Pulmonary artery endothelial cell (primary cell): ENCODE measurements around the gene H2BW2. TPM values are rescaled to one million over a fixed set of nuclear protein-coding genes. Genes with fewer than 3 reads are reported as not detected.
"Not testable (repeated sequence)": the region's sequence is repeated elsewhere in the genome, so short reads cannot be mapped to it uniquely, and the experiment has no call there.

Source experiments
- DNase-seq: peaks from one replicate; pipeline ENCODE4 v3.0.0-alpha.2; 2011; ENCODE audit warnings: low read depth, low spot score
- total RNA-seq: library from RNA; depleted of rRNA; stranded (reverse); fragments of >200 nt; gene quantifications from 2 replicates; pipeline ENCODE4 v1.2.3, GENCODE V29; 2014

H2BW2 gene
- total RNA-seq = not detected in 2 replicates

GRCh38 chrX:104039689-104040505 is at the start of gene H2BW2:
H2BW2 (plus strand) TSS chrX:104039956; CDS start chrX:104039995, 39 bp downstream.
- no peak for DNase-seq

DNA sequence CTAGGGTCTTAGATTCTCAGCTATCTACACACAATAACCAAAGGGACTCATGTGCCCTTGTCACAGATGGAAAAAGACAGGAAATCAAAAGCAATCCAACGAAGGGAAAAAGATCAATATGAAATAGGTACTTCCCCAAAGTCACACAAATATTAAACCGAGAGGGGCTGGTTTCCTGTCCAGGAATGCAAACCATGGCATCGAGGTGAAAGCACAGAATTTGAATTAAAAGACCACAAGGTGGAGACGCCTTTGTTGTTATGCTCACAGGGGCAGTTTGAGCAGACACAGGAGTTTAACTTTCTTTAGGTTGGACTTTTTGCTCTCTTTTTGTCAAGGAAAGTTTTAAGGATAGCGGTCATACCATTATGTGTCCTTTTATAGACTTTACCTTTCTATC is 40.5 kb upstream of the H2BW2 start:
- no peak for DNase-seq

DNA sequence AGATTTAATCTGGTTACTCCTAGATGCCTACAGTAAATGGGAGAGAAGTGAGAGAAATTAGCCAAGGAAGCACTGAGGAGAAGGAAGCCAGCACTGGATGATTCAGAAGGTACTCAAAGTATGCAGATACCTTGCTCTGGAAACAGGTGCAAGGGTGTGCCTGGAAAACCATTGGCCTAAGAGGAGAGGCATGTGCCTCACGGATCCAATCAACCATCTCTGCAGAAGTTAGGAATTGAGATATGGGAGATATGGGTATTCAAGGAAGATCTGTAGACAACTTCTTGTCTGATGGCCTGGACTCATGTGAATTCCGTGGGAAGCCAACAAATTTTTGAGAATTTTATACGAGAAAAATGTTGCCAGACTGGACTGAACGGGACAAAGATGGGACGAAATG is 30.9 kb upstream of the H2BW2 start:
- no peak for DNase-seq

- DNase-seq = no peak
These were observed 26.6 kb upstream of the H2BW2 start for GRCh38 chrX:104013158-104013557.

GRCh38 chrX:104013606-104014005 is 26.1 kb upstream of the H2BW2 start, which contains the start of gene H2BW1:
H2BW1 (minus strand) TSS chrX:104013708; CDS start chrX:104013576, 132 bp downstream.
- DNase-seq = no peak

DNA sequence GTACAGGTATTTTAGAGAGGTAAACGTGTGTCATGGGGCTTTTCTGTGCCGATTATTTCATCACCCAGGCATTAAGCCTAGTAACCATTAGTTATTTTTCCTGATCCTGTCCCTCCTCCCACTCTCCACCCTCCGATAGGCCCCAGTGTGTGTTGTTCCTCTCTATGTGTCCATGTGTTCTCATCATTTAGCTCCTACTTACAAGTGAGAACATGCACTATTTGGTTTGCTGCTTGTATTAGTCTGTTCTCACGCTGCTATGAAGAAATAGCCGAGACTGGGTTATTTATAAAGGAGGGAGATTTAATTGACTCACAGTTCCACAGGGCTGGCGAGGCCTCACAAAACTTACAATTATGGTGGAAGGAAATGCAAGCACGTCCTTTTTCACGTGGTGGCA is 24.2 kb upstream of the H2BW2 start:
- DNase-seq = not testable (repeated sequence)

DNA sequence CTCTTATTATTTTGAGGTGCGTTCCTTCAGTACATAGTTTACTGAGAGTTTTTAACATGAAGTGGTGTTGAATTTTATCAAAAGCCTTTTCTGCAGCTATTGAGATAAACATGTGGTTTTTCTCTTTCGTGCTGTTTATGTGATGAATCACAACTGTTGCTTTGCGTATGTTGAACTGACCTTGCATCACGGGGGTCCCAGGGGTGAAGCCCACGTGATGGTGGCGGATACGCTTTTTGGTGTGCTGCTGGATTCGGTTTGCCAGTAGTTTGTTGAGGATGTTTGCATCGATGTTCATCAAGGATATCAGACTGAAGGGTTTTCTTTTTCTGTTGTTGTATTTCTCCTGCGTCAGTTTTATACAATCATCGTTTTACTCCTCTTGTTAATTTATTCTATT is 21.6 kb upstream of the H2BW2 start:
- no peak for DNase-seq

DNA sequence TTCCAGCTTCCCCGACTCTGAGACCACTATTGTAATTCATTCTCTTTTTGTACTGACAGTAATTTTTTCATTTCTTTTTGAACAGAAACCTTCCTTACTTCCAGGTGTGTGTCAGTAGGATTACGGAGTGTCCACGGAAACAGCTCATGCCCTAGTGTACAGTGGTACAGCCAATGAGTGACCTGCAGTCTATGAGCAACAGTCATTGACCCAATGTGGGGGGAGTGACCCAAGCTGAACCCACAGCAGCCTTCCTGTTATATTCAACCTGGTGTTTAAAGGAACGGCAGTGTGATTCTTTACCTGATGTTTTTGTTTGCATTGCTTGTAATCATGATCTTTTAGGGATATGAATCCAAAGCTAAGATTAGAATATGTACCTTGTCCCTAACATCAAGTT is 1.2 kb downstream of the H2BW2 start:
- DNase-seq = no peak

- no peak for DNase-seq
These were observed 5.9 kb downstream of the H2BW2 start for GRCh38 chrX:104045642-104046041.

DNA sequence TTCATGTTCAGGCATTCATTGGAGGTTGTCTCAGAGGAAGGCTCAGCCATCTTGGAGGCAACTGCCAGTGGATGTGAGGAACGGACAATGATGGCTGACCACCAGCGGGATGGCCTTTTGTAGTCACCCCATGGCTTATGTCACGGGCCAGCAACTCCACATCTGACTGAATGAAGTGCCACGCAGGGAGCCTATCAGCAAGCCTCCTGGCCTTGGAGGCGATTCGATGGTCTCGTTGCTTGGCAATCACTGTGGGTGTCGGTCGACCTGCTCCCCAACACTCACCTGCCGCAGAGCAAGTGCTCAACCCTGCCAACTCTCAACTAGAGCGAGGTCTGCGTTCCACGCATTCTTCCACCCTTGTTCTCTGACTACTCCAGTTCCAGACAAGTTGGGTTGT is 7.4 kb downstream of the H2BW2 start:
- no peak for DNase-seq

- not testable (repeated sequence) for DNase-seq
These were observed 15.2 kb downstream of the H2BW2 start for GRCh38 chrX:104054956-104055355.

- DNase-seq = not testable (repeated sequence)
These were observed 22.9 kb downstream of the H2BW2 start for GRCh38 chrX:104062636-104063035.

- not testable (repeated sequence) for DNase-seq
These were observed 36.2 kb downstream of the H2BW2 start, which contains the start of gene TMSB15C for GRCh38 chrX:104075778-104076445. TMSB15C (minus strand) TSS chrX:104076236.

GRCh38 chrX:104077854-104078253 is 38.1 kb downstream of the H2BW2 start:
- not testable (repeated sequence) for DNase-seq

- no peak for DNase-seq
These were observed 44.3 kb downstream of the H2BW2 start for GRCh38 chrX:104084063-104084462.

DNA sequence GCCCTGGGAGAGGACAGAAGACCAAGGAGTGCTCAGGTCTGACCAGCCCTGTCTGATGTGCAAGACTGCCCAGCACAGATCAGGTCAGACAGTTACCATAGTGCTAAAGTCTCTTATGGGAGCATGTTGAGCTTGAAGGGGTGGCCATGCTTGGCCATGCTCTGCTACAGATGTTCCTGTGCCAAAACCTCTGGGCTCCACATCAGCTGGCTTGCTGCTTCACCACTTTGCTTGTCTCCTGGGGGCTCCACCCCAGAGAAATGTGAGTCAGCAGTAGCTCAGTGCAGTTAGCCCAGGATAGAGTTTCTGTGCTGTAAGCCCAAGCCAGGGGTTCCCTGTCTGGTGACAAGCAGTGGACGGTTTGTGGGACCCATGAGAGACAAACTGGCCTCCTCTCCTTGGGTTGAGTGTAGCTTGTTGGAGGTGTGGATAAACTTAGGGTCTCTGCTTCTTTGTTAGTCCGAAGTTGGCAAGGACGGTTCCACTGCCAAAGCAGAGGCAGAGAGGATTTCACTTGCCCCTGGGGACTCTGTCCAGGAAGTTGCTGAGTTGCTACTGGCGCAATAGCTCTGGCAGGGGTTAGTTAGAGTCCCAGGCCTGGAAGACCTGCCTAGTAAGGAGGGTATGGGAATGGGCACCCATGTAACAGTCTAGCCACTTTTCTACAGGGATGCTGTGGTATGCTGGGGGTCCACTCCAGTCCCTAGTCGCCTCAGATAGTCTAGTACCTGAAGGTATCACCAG is 45.0 kb downstream of the H2BW2 start:
- no peak for DNase-seq

GRCh38 chrX:104085477-104085876 is 45.7 kb downstream of the H2BW2 start:
- DNase-seq = no peak

- no peak for DNase-seq
These were observed 46.2 kb downstream of the H2BW2 start for GRCh38 chrX:104085919-104086318.
